Measurements from ENCODE around the gene GATB.

- TF ChIP-seq CTCF (IDR thresholded peaks at IDR 0.05) (no peak), POLR2A (IDR thresholded peaks at IDR 0.05) (no peak)
These were observed 107.3 kb downstream of the GATB start for GRCh38 chr4:151653548-151653918.

Data from Peyer's patch (tissue), 4 donors.